HEK293T (cell line): ENCODE measurements around the gene AIF1L.

ENCODE experiments used
- CTCF ChIA-PET: fragments of 350-600 bp; formaldehyde crosslinking; extraction: SDS; loops from one replicate; lab custom pipeline; 2021; ENCODE audit warnings: antibody characterized with exemption, inconsistent platforms; lab: Yijun Ruan, JAX
- POLR2A ChIA-PET: fragments of 350-600 bp; formaldehyde crosslinking; extraction: SDS; loops from one replicate; lab custom pipeline; 2020; ENCODE audit warnings: antibody characterized with exemption, inconsistent platforms; lab: Yijun Ruan, JAX
- DNase-seq: peaks from one replicate; pipeline ENCODE4 v3.0.0; 2012; ENCODE audit warnings: mixed read lengths; ENCODE audit errors: extremely low spot score
- ARNT ChIP-seq: fragments of 450-650 bp; IDR thresholded peaks from 2 replicates; pipeline ENCODE4 v1.6.1; 2017; ENCODE audit warnings: mild to moderate bottlenecking
- BHLHE40 ChIP-seq: fragments of 450-650 bp; IDR thresholded peaks from 2 replicates; pipeline ENCODE4 v1.6.1; 2016; ENCODE audit warnings: mild to moderate bottlenecking, moderate library complexity, borderline replicate concordance
- CTBP1 ChIP-seq: fragments of 450-650 bp; IDR thresholded peaks from 2 replicates; pipeline ENCODE4 v1.6.1; 2016; ENCODE audit warnings: borderline replicate concordance
- ELF4 ChIP-seq: fragments of 450-650 bp; IDR thresholded peaks from 2 replicates; pipeline ENCODE4 v1.6.1; 2017; ENCODE audit warnings: antibody characterized with exemption
- FOXA1 ChIP-seq: fragments of 450-650 bp; IDR thresholded peaks from 2 replicates; pipeline ENCODE4 v1.6.1; 2016; ENCODE audit warnings: mild to moderate bottlenecking
- FOXK2 ChIP-seq: fragments of 450-650 bp; IDR thresholded peaks from 2 replicates; pipeline ENCODE4 v1.6.1; 2016; ENCODE audit warnings: mild to moderate bottlenecking
- FOXM1 ChIP-seq: fragments of 450-650 bp; IDR thresholded peaks from 2 replicates; pipeline ENCODE4 v1.6.1; 2017; ENCODE audit warnings: mild to moderate bottlenecking, borderline replicate concordance
- HDGF ChIP-seq: fragments of 450-650 bp; IDR thresholded peaks from 2 replicates; pipeline ENCODE4 v1.6.1; 2017; ENCODE audit warnings: antibody characterized with exemption, borderline replicate concordance
- L3MBTL2 ChIP-seq: fragments of 450-650 bp; conservative IDR thresholded peaks from 2 replicates; pipeline ENCODE4 v1.6.1; 2016; ENCODE audit warnings: mild to moderate bottlenecking
- LEF1 ChIP-seq: fragments of 450-650 bp; IDR thresholded peaks from 2 replicates; pipeline ENCODE4 v1.6.1; 2017; ENCODE audit warnings: mild to moderate bottlenecking, borderline replicate concordance
- NFRKB ChIP-seq: fragments of 450-650 bp; IDR thresholded peaks from 2 replicates; pipeline ENCODE4 v1.6.1; 2016; ENCODE audit warnings: mild to moderate bottlenecking, moderate library complexity
- SP1 ChIP-seq: fragments of 450-650 bp; IDR thresholded peaks from 2 replicates; pipeline ENCODE4 v1.6.1; 2017
- SUZ12 ChIP-seq: fragments of 450-650 bp; IDR thresholded peaks from 2 replicates; pipeline ENCODE4 v1.6.1; 2016; ENCODE audit warnings: mild to moderate bottlenecking
- TARDBP ChIP-seq: fragments of 450-650 bp; IDR thresholded peaks from 2 replicates; pipeline ENCODE4 v1.6.1; 2016
- ZNF384 ChIP-seq: fragments of 450-650 bp; IDR thresholded peaks from 2 replicates; pipeline ENCODE4 v1.6.1; 2016
- TF ChIP-seq, protein P1 (sequence below): fragments of 450-650 bp; IDR thresholded peaks from 2 replicates; pipeline ENCODE4 v1.6.1; 2016

AIF1L gene

DNA sequence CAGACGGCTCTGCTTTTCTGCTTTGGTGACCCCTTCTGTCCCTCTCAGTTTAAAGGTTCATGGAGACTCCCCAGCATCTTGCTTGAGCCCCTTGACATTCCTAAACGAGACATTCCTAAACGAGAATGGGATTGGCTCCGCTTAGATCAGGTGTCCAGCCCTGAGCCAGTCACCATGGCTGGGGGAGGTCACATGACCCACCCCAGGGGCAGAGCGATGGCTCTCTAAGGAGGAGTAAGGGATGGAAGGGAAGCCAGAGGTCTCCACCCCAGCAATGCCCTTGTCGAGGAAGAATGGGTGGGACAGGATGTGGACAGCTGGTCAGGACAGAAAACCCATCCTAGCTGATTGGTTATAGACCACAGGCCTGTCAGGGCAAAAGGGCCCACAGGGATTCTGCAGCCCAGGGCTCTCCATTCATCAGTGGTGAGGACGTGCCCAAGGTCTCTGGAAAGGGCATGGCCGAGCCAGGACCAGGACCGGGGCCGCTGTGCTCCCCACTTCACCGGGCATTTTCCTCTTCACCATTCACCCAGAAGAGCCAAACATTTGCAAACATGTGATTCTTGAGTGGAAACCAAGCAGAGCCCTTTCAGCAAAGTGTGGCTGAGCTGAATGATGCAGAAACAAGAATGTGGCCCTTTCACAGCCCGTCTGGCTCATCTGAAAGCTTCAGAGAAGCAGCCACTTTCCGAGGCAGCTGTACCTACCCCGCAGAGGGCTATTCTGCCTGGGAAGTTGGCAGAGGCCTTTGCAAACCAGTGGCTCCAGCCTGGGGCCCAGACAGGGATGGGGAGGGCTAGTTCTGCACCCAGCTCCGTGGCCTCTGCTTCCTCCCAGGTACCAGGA lies 19.8 kb upstream of the AIF1L start:
- POLR2A ChIA-PET = interaction anchor here (0.6 to 1.2 kb wide), 2 partner anchors 48 to 49 kb away, joined by 3 to 5 read pairs; partner anchors contain the start of gene NUP214
- TF ChIP-seq HDGF (no peak), FOXA1 (no peak)
- DNase-seq = no peak
- CTCF ChIA-PET = interaction anchor here (0.6 kb wide), 1 partner anchor 9 kb away, joined by 4 read pairs; no protein-coding TSS in a partner anchor

DNA sequence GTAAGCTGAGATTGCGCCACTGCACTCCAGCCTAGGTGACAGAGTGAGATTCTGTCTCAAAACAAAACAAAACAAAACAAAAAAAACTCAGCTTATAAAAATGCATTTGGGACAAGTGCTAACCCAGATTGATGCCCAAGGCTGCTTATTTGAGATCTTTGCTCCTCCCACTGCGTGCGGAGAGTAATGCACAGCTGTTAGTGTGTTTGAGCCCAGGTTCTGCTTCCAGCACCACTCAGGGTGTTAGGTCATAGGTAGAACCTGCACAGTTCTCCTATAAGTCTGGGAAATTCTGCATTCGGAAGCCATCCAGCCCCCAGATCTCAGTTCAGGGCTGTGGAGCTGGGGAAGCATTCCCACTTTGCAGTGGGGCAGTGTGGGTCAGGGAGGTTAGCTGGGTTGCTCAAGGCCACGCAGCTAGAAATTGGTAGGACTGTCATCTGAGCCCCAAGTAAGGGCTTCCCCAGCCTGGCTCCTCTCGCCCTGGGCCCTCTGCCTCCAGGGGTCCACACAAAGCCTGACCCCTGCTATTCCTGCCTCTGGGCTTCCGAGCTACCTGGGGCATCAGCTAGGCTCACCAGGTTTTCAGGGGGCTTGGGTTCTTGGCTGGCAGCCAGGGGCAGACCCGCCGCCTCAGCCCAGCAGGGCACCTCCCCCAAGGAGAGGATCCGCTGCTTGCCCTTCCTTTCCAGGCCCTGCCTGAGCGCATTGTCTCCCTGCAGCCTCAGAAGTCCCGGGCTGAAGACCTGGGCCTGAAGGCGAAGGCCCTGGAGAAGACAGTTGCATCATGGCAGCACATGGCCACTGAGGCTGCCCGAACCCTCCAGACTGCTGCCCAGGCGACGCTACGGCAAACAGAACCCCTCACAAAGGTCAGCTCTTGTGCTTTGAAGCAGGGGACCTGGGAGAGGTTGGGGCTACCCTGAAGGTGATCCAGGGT lies 17.6 kb upstream of the AIF1L start:
- POLR2A ChIA-PET = no interaction called here
- CTCF ChIA-PET = interaction anchor here (0.9 kb wide), 1 partner anchor 21 kb away, joined by 3 read pairs; no protein-coding TSS in a partner anchor
- no peak for TF ChIP-seq ZNF384
- no peak for TF ChIP-seq TARDBP
- no peak for TF ChIP-seq BHLHE40
- no peak for TF ChIP-seq ELF4
- TF ChIP-seq FOXK2 = no peak
- no peak for TF ChIP-seq FOXA1
- TF ChIP-seq CTBP1 = no peak
- no peak for TF ChIP-seq SUZ12
- TF ChIP-seq ARNT = no peak
- TF ChIP-seq, protein P1, sequence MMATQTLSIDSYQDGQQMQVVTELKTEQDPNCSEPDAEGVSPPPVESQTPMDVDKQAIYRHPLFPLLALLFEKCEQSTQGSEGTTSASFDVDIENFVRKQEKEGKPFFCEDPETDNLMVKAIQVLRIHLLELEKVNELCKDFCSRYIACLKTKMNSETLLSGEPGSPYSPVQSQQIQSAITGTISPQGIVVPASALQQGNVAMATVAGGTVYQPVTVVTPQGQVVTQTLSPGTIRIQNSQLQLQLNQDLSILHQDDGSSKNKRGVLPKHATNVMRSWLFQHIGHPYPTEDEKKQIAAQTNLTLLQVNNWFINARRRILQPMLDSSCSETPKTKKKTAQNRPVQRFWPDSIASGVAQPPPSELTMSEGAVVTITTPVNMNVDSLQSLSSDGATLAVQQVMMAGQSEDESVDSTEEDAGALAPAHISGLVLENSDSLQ = no peak
- no peak for TF ChIP-seq L3MBTL2
- TF ChIP-seq LEF1 = no peak
- TF ChIP-seq HDGF = no peak
- TF ChIP-seq NFRKB = no peak
- TF ChIP-seq SP1 = no peak
- no peak for TF ChIP-seq FOXM1
- DNase-seq = no peak

DNA sequence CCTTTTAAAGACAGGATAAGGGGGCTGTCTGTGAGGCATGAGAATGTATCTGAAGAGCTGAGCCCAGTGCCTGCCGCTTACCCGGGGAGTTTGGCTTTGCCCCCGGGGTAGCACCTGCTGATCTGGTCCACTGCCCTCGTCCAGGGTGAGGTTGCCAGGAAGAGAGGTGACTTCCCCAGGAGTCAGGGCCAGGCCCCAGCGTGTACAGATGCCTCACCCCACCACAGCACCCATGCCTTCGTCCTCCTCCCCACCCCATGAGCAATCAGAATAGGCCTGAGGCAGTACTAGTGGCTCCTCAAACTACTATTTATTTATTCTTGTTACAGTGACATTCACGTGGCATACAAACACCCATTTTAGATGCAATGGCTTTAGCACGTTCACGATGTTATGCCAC lies 15.7 kb upstream of the AIF1L start:
- ChIA-PET POLR2A (no interaction called here), CTCF (no interaction called here)
- DNase-seq = no peak
- TF ChIP-seq ELF4 (no peak), ZNF384 (no peak), SUZ12 (no peak), FOXK2 (no peak), LEF1 (no peak), TARDBP (no peak), ARNT (no peak), L3MBTL2 (no peak), SP1 (no peak), FOXA1 (no peak), HDGF (no peak), NFRKB (no peak), CTBP1 (no peak), BHLHE40 (no peak), FOXM1 (no peak)
- TF ChIP-seq, protein P1 = no peak

DNA sequence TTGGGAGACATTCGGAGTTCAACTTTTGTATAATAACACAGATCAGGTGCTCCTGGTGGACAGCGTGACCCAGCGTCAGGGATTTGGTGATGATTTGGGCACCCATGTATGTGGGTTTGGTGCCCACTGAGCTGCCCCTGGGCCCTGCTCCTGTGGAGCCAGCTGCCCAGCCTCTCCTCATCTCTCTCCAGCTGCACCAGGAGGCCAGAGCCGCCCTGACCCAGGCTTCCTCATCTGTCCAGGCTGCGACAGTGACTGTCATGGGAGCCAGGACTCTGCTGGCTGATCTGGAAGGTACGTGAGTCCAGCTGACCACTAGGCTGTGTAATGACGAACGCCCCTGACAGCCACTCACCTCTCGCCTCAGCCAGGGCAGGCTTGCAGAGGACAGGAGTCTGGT lies 14.5 kb upstream of the AIF1L start:
- ChIA-PET POLR2A (no interaction called here), CTCF (no interaction called here)
- no peak for DNase-seq
- TF ChIP-seq L3MBTL2 = no peak
- no peak for TF ChIP-seq SUZ12
- TF ChIP-seq BHLHE40 = no peak
- no peak for TF ChIP-seq NFRKB
- no peak for TF ChIP-seq HDGF
- TF ChIP-seq SP1 = no peak
- no peak for TF ChIP-seq LEF1
- no peak for TF ChIP-seq TARDBP
- TF ChIP-seq FOXA1 = no peak
- TF ChIP-seq ELF4 = no peak
- TF ChIP-seq, protein P1 = no peak
- TF ChIP-seq ZNF384 = no peak
- TF ChIP-seq FOXM1 = no peak
- no peak for TF ChIP-seq ARNT

DNA sequence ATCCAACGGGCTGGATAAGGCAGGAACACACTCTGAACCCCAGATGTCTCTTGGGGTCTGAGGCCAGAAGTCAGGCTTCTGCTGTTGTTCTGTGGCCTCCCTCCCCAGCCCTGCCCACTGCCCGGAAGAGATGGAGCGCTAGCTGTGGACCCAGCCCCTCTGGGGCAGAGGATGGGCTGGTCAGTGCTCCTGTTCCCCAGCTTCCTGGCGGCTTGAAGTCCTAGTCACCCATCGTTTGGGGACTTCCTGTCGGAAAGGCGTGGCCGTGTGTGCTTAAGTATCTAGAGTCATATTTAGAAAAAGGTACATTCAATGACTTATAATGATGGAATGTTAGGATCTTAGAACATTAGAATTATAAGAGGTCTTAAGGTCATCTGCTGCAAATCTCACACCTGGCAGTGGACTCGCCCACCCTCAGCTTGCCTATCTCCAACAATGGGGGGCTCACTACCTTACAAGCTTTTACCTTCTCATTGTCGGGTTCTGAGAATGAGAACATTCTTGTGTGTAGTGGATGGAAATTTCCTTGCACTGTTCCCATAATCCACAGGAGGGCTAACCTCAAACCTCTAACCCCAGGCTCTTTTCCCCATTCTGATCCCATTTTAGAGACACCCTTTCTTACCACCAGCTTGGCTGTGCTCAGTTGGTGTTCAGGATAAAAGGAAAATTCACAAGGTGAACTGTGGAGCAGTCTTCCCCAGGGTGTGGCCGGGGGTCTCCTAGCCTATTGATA lies 13.4 kb upstream of the AIF1L start:
- no peak for DNase-seq
- ChIA-PET POLR2A (no interaction called here), CTCF (no interaction called here)
- TF ChIP-seq L3MBTL2 (no peak), SP1 (no peak), LEF1 (no peak), TARDBP (no peak), ARNT (no peak), FOXK2 (no peak), BHLHE40 (no peak), SUZ12 (no peak), ELF4 (no peak), FOXM1 (no peak)
- TF ChIP-seq, protein P1 = no peak
